AG04450 (cell line): Measurements from ENCODE around the gene EHBP1L1. TPM values are rescaled to one million over a fixed set of nuclear protein-coding genes. Genes with fewer than 3 reads are reported as not detected.

Experiments
- CTCF ChIA-PET: fragments of 300-600, 350-600 bp; formaldehyde crosslinking; extraction: SDS; loops from one replicate; lab custom pipeline; 2022; ENCODE audit warnings: antibody characterized with exemption, inconsistent platforms; lab: Charles Lee
- POLR2A ChIA-PET: fragments of 350-600 bp; formaldehyde crosslinking; extraction: SDS; loops from one replicate; lab custom pipeline; 2021; ENCODE audit warnings: antibody characterized with exemption, inconsistent platforms; lab: Yijun Ruan, JAX
- DNase-seq: peaks from one replicate; pipeline ENCODE4 v3.0.0-alpha.2; 2011; ENCODE audit warnings: low read depth, low spot score
- H3K27ac ChIP-seq: one replicate; pipeline ENCODE4 v1.5.1; 2012; ENCODE audit warnings: low read depth, low read length, control low read depth
- H3K27me3 ChIP-seq: one replicate; pipeline ENCODE4 v1.6.0; 2012; ENCODE audit warnings: low read length; ENCODE audit not compliant: control insufficient read depth, insufficient read depth
- H3K4me3 ChIP-seq: 2 replicates; pipeline ENCODE4 v1.5.1; 2011; ENCODE audit warnings: mild to moderate bottlenecking, low read depth, low read length, control low read depth
- H3K9me3 ChIP-seq: 2 replicates; pipeline ENCODE4 v1.5.1; 2012; ENCODE audit warnings: low read length; ENCODE audit not compliant: control insufficient read depth, insufficient read depth
- CTCF ChIP-seq: IDR thresholded peaks from 2 replicates; pipeline ENCODE4 v1.5.1; 2011; ENCODE audit warnings: low read depth, low read length, control low read depth, inconsistent platforms
- polyA plus RNA-seq: library from polyadenylated mRNA; depleted of rRNA; stranded (reverse); fragments of >200 nt; gene quantifications from 2 replicates; pipeline ENCODE4 v1.2.3, GENCODE V29; 2011

EHBP1L1 gene
- polyA plus RNA-seq, 1 experiment = 11.3 TPM

GRCh38 chr11:65545853-65546216 lies 30.0 kb upstream of the EHBP1L1 start:
- H3K27ac ChIP-seq = no peak overlapping the region
- CTCF ChIA-PET = no interaction called here
- no peak for TF ChIP-seq CTCF

GRCh38 chr11:65546217-65546958 lies 29.5 kb upstream of the EHBP1L1 start:
- ChIA-PET POLR2A (no interaction called here), CTCF (no interaction called here)
- Histone ChIP-seq H3K27ac (no peak overlapping the region), H3K4me3 (no peak overlapping the region), H3K27me3 (no peaks in the 10 kb centered on the region), H3K9me3 (no peaks in the 10 kb centered on the region; the same call in 1 of the 2 replicates)
- no peak for DNase-seq
- no peak for TF ChIP-seq CTCF

More at GRCh38 chr11:65545853-65546216, 30.0 kb upstream of the EHBP1L1 start:
- Histone ChIP-seq H3K27me3 (no peaks in the 10 kb centered on the region), H3K9me3 (no peaks in the 10 kb centered on the region; the same call in 1 of the 2 replicates), H3K4me3 (no peak overlapping the region)
- DNase-seq = no peak
- POLR2A ChIA-PET = no interaction called here

GRCh38 chr11:65547446-65548125 lies 28.3 kb upstream of the EHBP1L1 start:
- ChIA-PET CTCF (no interaction called here), POLR2A (no interaction called here)
- Histone ChIP-seq H3K27ac (no peak overlapping the region), H3K27me3 (no peaks in the 10 kb centered on the region), H3K4me3 (no peak overlapping the region), H3K9me3 (peaks cover 4% of the 10 kb centered on the region; the same call in 1 of the 2 replicates)
- no peak for TF ChIP-seq CTCF
- no peak for DNase-seq

- TF ChIP-seq CTCF = no peak
- H3K9me3 ChIP-seq = peaks cover 4% of the 10 kb centered on the region; the same call in 1 of the 2 replicates
- no peak overlapping the region for H3K27ac ChIP-seq
- ChIA-PET CTCF (no interaction called here), POLR2A (no interaction called here)
- no peaks in the 10 kb centered on the region for H3K27me3 ChIP-seq
- no peak overlapping the region for H3K4me3 ChIP-seq
- DNase-seq = no peak
These were observed 27.5 kb upstream of the EHBP1L1 start for GRCh38 chr11:65548395-65548794.

GRCh38 chr11:65549096-65549495 lies 26.8 kb upstream of the EHBP1L1 start:
- DNase-seq = no peak
- Histone ChIP-seq H3K27me3 (no peaks in the 10 kb centered on the region), H3K27ac (no peak overlapping the region), H3K4me3 (no peak overlapping the region), H3K9me3 (peaks cover 4% of the 10 kb centered on the region; the same call in 1 of the 2 replicates)
- POLR2A ChIA-PET = no interaction called here
- CTCF ChIA-PET = no interaction called here
- no peak for TF ChIP-seq CTCF
